A549 (cell line): ENCODE data around the gene CNKSR1. TPM values are rescaled to one million over a fixed set of nuclear protein-coding genes. Genes with fewer than 3 reads are reported as not detected.

Experiments
- ATAC-seq, 2 experiments: fragments of 200-7000 bp in 1 of 2; fragments of >200 bp in 1 of 2; cut with Nextera tagmentation in 1 of 2; cut with Tn5 transposase in 1 of 2; 3 replicates each; pipeline versions ENCODE4 v1.8.0 to v1.9.1; 2018 to 2020; ENCODE audit warnings: mild to moderate bottlenecking in 1 of 2, moderate library complexity in 1 of 2
- CTCF ChIA-PET: fragments of 300-600 bp; sonication (Branson Sonifier 250); formaldehyde crosslinking; extraction: SDS; loops from one replicate; lab custom pipeline; 2021; ENCODE audit warnings: antibody characterized with exemption, inconsistent platforms; lab: Yijun Ruan, JAX
- POLR2A ChIA-PET: fragments of 350-600 bp; formaldehyde crosslinking; extraction: SDS; loops from one replicate; lab custom pipeline; 2021; ENCODE audit warnings: antibody characterized with exemption, inconsistent platforms; lab: Yijun Ruan, JAX
- DNase-seq, 2 experiments: peaks; one replicate each; pipeline versions ENCODE4 v3.0.0 to v3.0.0-alpha.2; 2011 to 2016; ENCODE audit warnings: low read depth in 1 of 2, low spot score in 1 of 2
- FAIRE-seq: peaks from 2 replicates; lab custom pipeline; 2011; peaks lifted over from hg19 to GRCh38; lab: Jason Lieb, UNC
- H3K27ac ChIP-seq, 2 experiments: fragments of >200 bp; sonication (Bioruptor Twin); formaldehyde crosslinking; 3 replicates each; pipeline ENCODE4 v1.5.1; 2016 to 2017
- H3K4me1 ChIP-seq: fragments of >200 bp; sonication (Bioruptor Twin); formaldehyde crosslinking; 3 replicates; pipeline ENCODE4 v1.6.1; 2016
- H3K4me2 ChIP-seq: fragments of >200 bp; sonication (Bioruptor Twin); formaldehyde crosslinking; 3 replicates; pipeline ENCODE4 v1.6.1; 2016
- H3K4me3 ChIP-seq: fragments of >200 bp; sonication (Bioruptor Twin); formaldehyde crosslinking; 3 replicates; pipeline ENCODE4 v1.5.1; 2016
- H3K9me3 ChIP-seq: fragments of >200 bp; sonication (Bioruptor Twin); formaldehyde crosslinking; 3 replicates; pipeline ENCODE4 v1.6.1; 2016
- BCL3 ChIP-seq: fragments of >200 bp; sonication (Bioruptor Twin); formaldehyde crosslinking; IDR thresholded peaks from 3 replicates; pipeline ENCODE4 v1.6.1; 2016
- CBX8 ChIP-seq: fragments of 200-600 bp; sonication (generic); IDR thresholded peaks from 2 replicates; pipeline ENCODE4 v1.6.1; 2016
- CEBPB ChIP-seq, 2 experiments: fragments of >200 bp in 1 of 2; sonication (Bioruptor Twin) in 1 of 2; formaldehyde crosslinking in 1 of 2; IDR thresholded peaks; 2 replicates each; pipeline ENCODE4 v1.6.1; 2012 to 2016
- CHD2 ChIP-seq: fragments of 150-350 bp; IDR thresholded peaks from 2 replicates; pipeline ENCODE4 v1.6.1; 2014; ENCODE audit warnings: low read length; ENCODE audit not compliant: partially characterized antibody
- EHF ChIP-seq: fragments of 250-450 bp; sonication (Bioruptor Pico); IDR thresholded peaks from 2 replicates; pipeline ENCODE4 v1.5.0; 2020; ENCODE audit warnings: mild to moderate bottlenecking
- HOXA7 ChIP-seq: fragments of 250-450 bp; sonication (Bioruptor Pico); IDR thresholded peaks from 2 replicates; pipeline ENCODE4 v1.5.0; 2020; ENCODE audit warnings: mild to moderate bottlenecking, moderate library complexity
- KDM1A ChIP-seq: fragments of 200-600 bp; sonication (generic); IDR thresholded peaks from 2 replicates; pipeline ENCODE4 v1.6.1; 2016; ENCODE audit warnings: low read depth, mild to moderate bottlenecking
- MAZ ChIP-seq: fragments of 150-350 bp; IDR thresholded peaks from 2 replicates; pipeline ENCODE4 v1.6.1; 2014; ENCODE audit warnings: antibody characterized with exemption, low read depth, low read length, borderline replicate concordance
- NR3C1 ChIP-seq: fragments of >200 bp; sonication (Bioruptor Twin); formaldehyde crosslinking; IDR thresholded peaks from 3 replicates; pipeline ENCODE4 v1.6.1; 2017
- RCOR1 ChIP-seq: fragments of 150-350 bp; IDR thresholded peaks from 2 replicates; pipeline ENCODE4 v1.6.1; 2014; ENCODE audit warnings: antibody characterized with exemption, low read length, low read depth
- REST ChIP-seq: fragments of 200-600 bp; sonication (generic); IDR thresholded peaks from 2 replicates; pipeline ENCODE4 v1.6.1; 2016; ENCODE audit warnings: antibody characterized with exemption, mild to moderate bottlenecking, moderate library complexity
- RFX5 ChIP-seq: fragments of 450-650 bp; IDR thresholded peaks from 2 replicates; pipeline ENCODE4 v1.7.1; 2014; ENCODE audit warnings: antibody characterized with exemption, mild to moderate bottlenecking, moderate library complexity
- RNF2 ChIP-seq: fragments of 200-600 bp; sonication (generic); IDR thresholded peaks from 2 replicates; pipeline ENCODE4 v1.6.1; 2016; ENCODE audit warnings: low read depth, mild to moderate bottlenecking, antibody characterized with exemption, moderate library complexity, borderline replicate concordance
- USF2 ChIP-seq: fragments of 450-650 bp; IDR thresholded peaks from 2 replicates; pipeline ENCODE4 v1.6.1; 2014; ENCODE audit warnings: antibody characterized with exemption
- ZSCAN20 ChIP-seq: fragments of 250-450 bp; sonication (Bioruptor Pico); IDR thresholded peaks from 2 replicates; pipeline ENCODE4 v1.8.0; 2022; ENCODE audit warnings: mild to moderate bottlenecking, moderate library complexity
- WGBS: methylation state at CpG from one replicate; pipeline ENCODE4 v1.1.6; 2017; ENCODE audit errors: missing lambda C conversion rate; 5-methylcytosine and 5-hydroxymethylcytosine counted together
- polyA plus RNA-seq, 4 experiments: library from polyadenylated mRNA; depleted of rRNA in 3 of 4; stranded (reverse); fragments of >200 nt; fragmentation: RNase III in 1 of 4; extraction: RNeasy Plus Mini Kit Qiagen cat#74134 plus additional on column Dnase treatment in 1 of 4; gene quantifications; 2 replicates in 3 of 4; 3 replicates in 1 of 4; pipeline ENCODE4 v1.2.3, GENCODE V29; 2011 to 2017
- TF ChIP-seq, protein P1 (sequence below): fragments of 250-450 bp; sonication (Bioruptor Pico); IDR thresholded peaks from 2 replicates; pipeline ENCODE4 v1.5.0; 2021; ENCODE audit warnings: mild to moderate bottlenecking, moderate library complexity, borderline replicate concordance
- TF ChIP-seq, protein P2 (sequence below): IDR thresholded peaks from 2 replicates; pipeline ENCODE4 v1.6.1; 2012

Gene CNKSR1
- polyA plus RNA-seq, 2 of the 4 experiments (the other 2 are of a cell fraction), result 0.17 to 0.32 TPM

DNA sequence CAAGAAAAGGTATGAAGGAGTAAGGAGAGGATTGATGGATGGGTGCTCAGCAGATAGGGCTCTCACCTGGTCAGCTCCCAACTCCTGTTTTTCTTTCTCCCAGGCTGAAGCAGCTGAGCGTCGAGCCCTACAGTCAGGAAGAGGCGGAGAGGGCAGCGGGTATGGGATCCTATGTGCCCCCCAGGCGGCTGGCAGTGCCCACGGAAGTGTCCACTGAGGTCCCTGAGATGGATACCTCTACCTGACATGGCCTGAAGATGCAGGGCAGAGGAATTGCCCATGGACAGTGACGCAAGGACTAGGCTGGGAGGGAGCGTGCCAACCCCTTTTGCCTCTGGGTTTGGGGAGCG lies 6.8 kb upstream of the CNKSR1 start:
- ATAC-seq (no peak), FAIRE-seq (no peak), DNase-seq (no peak)
- ChIA-PET CTCF (interaction anchor here (0.6 to 3.7 kb wide), 22 partner anchors 9 to 1803 kb away, joined by 3 to 33 read pairs (median 5); partner anchors contain the start of genes CATSPER4, CEP85 and CNKSR1), POLR2A (interaction anchor here (0.9 to 1.6 kb wide), 3 partner anchors 59 to 262 kb away, joined by 3 to 15 read pairs (median 6); partner anchors contain the start of genes CEP85, DHDDS and PDIK1L)
- Histone ChIP-seq H3K4me3 (peak overlapping the region; percentile 95), H3K4me2 (peak overlapping the region; percentile 87), H3K27ac (peak overlapping the region; percentile 90 to 99), H3K4me1 (peaks cover 7% of the 10 kb centered on the region; the same call in 2 of the 3 replicates)
- WGBS, result 63% methylated on average over 7 of the region's 9 CpGs
- TF ChIP-seq EHF (no peak), MAZ (no peak), RCOR1 (no peak), NR3C1 (no peak), HOXA7 (CRISPR knock-in tag) (no peak), CBX8 (no peak), REST (no peak), RFX5 (no peak), KDM1A (no peak), CHD2 (no peak), USF2 (no peak), ZSCAN20 (no peak), CEBPB (IDR thresholded peaks at IDR 0.05) (no peak), BCL3 (no peak), RNF2 (no peak)
- TF ChIP-seq, protein P1, sequence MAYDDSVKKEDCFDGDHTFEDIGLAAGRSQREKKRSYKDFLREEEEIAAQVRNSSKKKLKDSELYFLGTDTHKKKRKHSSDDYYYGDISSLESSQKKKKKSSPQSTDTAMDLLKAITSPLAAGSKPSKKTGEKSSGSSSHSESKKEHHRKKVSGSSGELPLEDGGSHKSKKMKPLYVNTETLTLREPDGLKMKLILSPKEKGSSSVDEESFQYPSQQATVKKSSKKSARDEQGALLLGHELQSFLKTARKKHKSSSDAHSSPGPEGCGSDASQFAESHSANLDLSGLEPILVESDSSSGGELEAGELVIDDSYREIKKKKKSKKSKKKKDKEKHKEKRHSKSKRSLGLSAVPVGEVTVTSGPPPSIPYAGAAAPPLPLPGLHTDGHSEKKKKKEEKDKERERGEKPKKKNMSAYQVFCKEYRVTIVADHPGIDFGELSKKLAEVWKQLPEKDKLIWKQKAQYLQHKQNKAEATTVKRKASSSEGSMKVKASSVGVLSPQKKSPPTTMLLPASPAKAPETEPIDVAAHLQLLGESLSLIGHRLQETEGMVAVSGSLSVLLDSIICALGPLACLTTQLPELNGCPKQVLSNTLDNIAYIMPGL (CRISPR knock-in tag), result no peak
- TF ChIP-seq, protein P2, sequence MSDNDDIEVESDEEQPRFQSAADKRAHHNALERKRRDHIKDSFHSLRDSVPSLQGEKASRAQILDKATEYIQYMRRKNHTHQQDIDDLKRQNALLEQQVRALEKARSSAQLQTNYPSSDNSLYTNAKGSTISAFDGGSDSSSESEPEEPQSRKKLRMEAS, result no peak
- TF ChIP-seq, all 56 proteins: peak for 0
- H3K9me3 ChIP-seq, result no peaks in the 10 kb centered on the region
